SK-N-SH (cell line): ENCODE results near the gene KDM4C.

Experiments
- CTCF ChIP-seq: fragments of 200-600 bp; sonication (generic); IDR thresholded peaks from 2 replicates; pipeline ENCODE4 v1.6.1; 2017; ENCODE audit warnings: antibody characterized with exemption, mild to moderate bottlenecking, moderate library complexity
- EZH2phosphoT487 ChIP-seq: fragments of 200-600 bp; sonication (generic); IDR thresholded peaks from 2 replicates; pipeline ENCODE4 v1.6.1; 2017; ENCODE audit warnings: low read depth, mixed run types, mild to moderate bottlenecking, antibody characterized with exemption, moderate library complexity, borderline replicate concordance
- FOSL2 ChIP-seq: IDR thresholded peaks from 2 replicates; pipeline ENCODE4 v1.4.0; 2012; ENCODE audit warnings: low read depth, mild to moderate bottlenecking, moderate library complexity, borderline replicate concordance
- FOXJ3 ChIP-seq: sonication (generic); formaldehyde crosslinking; IDR thresholded peaks from 2 replicates; pipeline ENCODE4 v1.5.1; 2020; ENCODE audit warnings: mild to moderate bottlenecking, missing genetic modification reagents
- MEF2A ChIP-seq: IDR thresholded peaks from 2 replicates; pipeline ENCODE4 v1.4.0; 2012; ENCODE audit warnings: low read depth, borderline replicate concordance
- MXI1 ChIP-seq: IDR thresholded peaks from 2 replicates; pipeline ENCODE4 v1.6.1; 2012; ENCODE audit warnings: mild to moderate bottlenecking, low read depth, low read length, improper control_type of control experiment
- POLR2AphosphoS5 ChIP-seq: IDR thresholded peaks from 2 replicates; pipeline ENCODE4 v1.6.1; 2012; ENCODE audit warnings: low read depth, low read length
- TAF1 ChIP-seq: IDR thresholded peaks from 2 replicates; pipeline ENCODE4 v1.6.1; 2012; ENCODE audit warnings: low read depth, mild to moderate bottlenecking, low read length, moderate library complexity, borderline replicate concordance
- TCF12 ChIP-seq: IDR thresholded peaks from 2 replicates; pipeline ENCODE4 v1.4.0; 2012
- ZBTB33 ChIP-seq: IDR thresholded peaks from 2 replicates; pipeline ENCODE4 v1.4.0; 2012; ENCODE audit warnings: low read depth, borderline replicate concordance
- TF ChIP-seq, protein P1 (sequence below): IDR thresholded peaks from 2 replicates; pipeline ENCODE4 v1.4.0; 2012; ENCODE audit warnings: low read depth
- TF ChIP-seq, protein P2 (sequence below): IDR thresholded peaks from 2 replicates; pipeline ENCODE4 v1.6.1; 2012; ENCODE audit warnings: mild to moderate bottlenecking, low read depth, low read length, moderate library complexity

DNA sequence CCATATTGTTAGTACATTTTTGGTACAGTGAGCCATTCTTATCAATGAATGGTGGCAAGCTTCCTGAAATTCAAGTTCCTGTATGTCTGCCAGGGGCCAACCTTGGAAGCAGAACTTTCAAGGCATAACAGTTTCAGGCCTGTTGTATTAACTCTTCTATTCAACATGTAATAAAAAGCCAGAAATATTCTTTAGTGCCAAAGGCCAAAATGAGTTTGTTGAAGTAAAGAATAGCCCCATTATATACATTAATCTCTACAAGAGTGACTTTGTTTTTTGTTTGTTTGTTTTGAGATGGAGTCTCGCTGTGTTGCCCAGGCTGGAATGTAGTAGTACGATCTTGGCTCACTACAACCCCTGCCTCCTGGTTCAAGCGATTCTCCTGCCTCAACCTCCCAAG, 321.3 kb downstream of the KDM4C start:
- TF ChIP-seq CTCF (no peak), TCF12 (no peak), ZBTB33 (no peak), EZH2phosphoT487 (no peak), MEF2A (no peak), MXI1 (no peak), TAF1 (no peak), FOSL2 (no peak), FOXJ3 (CRISPR knock-in tag) (no peak), POLR2AphosphoS5 (no peak)
- TF ChIP-seq, protein P1, sequence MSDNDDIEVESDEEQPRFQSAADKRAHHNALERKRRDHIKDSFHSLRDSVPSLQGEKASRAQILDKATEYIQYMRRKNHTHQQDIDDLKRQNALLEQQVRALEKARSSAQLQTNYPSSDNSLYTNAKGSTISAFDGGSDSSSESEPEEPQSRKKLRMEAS, result no peak
- TF ChIP-seq, protein P2, sequence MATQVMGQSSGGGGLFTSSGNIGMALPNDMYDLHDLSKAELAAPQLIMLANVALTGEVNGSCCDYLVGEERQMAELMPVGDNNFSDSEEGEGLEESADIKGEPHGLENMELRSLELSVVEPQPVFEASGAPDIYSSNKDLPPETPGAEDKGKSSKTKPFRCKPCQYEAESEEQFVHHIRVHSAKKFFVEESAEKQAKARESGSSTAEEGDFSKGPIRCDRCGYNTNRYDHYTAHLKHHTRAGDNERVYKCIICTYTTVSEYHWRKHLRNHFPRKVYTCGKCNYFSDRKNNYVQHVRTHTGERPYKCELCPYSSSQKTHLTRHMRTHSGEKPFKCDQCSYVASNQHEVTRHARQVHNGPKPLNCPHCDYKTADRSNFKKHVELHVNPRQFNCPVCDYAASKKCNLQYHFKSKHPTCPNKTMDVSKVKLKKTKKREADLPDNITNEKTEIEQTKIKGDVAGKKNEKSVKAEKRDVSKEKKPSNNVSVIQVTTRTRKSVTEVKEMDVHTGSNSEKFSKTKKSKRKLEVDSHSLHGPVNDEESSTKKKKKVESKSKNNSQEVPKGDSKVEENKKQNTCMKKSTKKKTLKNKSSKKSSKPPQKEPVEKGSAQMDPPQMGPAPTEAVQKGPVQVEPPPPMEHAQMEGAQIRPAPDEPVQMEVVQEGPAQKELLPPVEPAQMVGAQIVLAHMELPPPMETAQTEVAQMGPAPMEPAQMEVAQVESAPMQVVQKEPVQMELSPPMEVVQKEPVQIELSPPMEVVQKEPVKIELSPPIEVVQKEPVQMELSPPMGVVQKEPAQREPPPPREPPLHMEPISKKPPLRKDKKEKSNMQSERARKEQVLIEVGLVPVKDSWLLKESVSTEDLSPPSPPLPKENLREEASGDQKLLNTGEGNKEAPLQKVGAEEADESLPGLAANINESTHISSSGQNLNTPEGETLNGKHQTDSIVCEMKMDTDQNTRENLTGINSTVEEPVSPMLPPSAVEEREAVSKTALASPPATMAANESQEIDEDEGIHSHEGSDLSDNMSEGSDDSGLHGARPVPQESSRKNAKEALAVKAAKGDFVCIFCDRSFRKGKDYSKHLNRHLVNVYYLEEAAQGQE, result no peak
